Stomach (tissue), 4 donors: ENCODE results near the gene NDUFS4.

Experiments
- POLR2A ChIP-seq, 4 donors: fragments of 450-650 bp; IDR thresholded peaks; one replicate each; pipeline ENCODE4 v1.6.1; 2016; ENCODE audit warnings: antibody characterized with exemption in 4 of 4, control low read depth in 2 of 4, mild to moderate bottlenecking in 1 of 4, moderate library complexity in 1 of 4
- POLR2AphosphoS5 ChIP-seq, 3 donors: sonication (generic); formaldehyde crosslinking; IDR thresholded peaks; one replicate each; pipeline ENCODE4 v1.6.1; 2016; ENCODE audit warnings: antibody characterized with exemption in 3 of 3
- TF ChIP-seq, protein P1 (sequence below), 7 experiments: fragments of 450-650 bp in 4 of 7; fragments of 200-600 bp in 3 of 7; sonication (generic) in 3 of 7; IDR thresholded peaks; one replicate each; pipeline ENCODE4 v1.5.1; 2016 to 2019; ENCODE audit warnings: antibody characterized with exemption in 7 of 7, control low read depth in 2 of 7, mild to moderate bottlenecking in 1 of 7

DNA sequence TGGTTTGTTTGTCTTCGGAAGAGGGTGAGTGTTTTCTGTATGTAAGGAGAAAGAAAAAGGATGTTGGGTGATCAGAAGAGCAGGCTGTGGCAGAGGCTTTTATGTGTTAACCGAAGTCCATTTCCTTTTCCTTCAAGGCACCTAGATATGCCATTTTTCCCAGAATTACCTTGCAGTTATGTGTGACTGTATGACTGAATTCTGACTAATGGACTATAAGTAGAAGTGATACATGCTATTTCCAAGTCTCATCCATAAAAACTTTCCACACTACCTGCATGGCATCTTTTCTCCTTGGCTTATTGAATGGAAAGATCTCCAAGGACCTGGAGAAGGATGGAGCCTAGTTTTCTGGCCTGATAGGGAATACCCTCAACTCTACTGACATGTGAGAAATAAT, 10.6 kb upstream of the NDUFS4 start:
- TF ChIP-seq, protein P1, sequence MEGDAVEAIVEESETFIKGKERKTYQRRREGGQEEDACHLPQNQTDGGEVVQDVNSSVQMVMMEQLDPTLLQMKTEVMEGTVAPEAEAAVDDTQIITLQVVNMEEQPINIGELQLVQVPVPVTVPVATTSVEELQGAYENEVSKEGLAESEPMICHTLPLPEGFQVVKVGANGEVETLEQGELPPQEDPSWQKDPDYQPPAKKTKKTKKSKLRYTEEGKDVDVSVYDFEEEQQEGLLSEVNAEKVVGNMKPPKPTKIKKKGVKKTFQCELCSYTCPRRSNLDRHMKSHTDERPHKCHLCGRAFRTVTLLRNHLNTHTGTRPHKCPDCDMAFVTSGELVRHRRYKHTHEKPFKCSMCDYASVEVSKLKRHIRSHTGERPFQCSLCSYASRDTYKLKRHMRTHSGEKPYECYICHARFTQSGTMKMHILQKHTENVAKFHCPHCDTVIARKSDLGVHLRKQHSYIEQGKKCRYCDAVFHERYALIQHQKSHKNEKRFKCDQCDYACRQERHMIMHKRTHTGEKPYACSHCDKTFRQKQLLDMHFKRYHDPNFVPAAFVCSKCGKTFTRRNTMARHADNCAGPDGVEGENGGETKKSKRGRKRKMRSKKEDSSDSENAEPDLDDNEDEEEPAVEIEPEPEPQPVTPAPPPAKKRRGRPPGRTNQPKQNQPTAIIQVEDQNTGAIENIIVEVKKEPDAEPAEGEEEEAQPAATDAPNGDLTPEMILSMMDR (IDR thresholded peaks at IDR 0.05): no peak
- TF ChIP-seq POLR2A (IDR thresholded peaks at IDR 0.05): no peak
- TF ChIP-seq POLR2AphosphoS5 (IDR thresholded peaks at IDR 0.05): no peak
